KG1 (cell line): ENCODE measurements around the gene DAZ3.
"Not testable (repeated sequence)": the region's sequence is repeated elsewhere in the genome, so short reads cannot be mapped to it uniquely, and the experiment has no call there.

Experiments used
- DNase-seq: peaks from one replicate; lab custom pipeline; 2025; lab: John Stamatoyannopoulos, UW

DAZ3 gene

GRCh38 chrY:24813293-24813692 lies at the start of gene DAZ3:
Gene DAZ3, minus strand, starts transcription at chrY:24813393. Its CDS starts 208 bp downstream, at chrY:24813185.
- not testable (repeated sequence) for DNase-seq

GRCh38 chrY:24833619-24834018 lies 20.4 kb upstream of the DAZ3 start, which contains the start of gene DAZ4:
Gene DAZ4, plus strand, starts transcription at chrY:24833919. Its CDS starts 208 bp downstream, at chrY:24834127.
- not testable (repeated sequence) for DNase-seq

DNA sequence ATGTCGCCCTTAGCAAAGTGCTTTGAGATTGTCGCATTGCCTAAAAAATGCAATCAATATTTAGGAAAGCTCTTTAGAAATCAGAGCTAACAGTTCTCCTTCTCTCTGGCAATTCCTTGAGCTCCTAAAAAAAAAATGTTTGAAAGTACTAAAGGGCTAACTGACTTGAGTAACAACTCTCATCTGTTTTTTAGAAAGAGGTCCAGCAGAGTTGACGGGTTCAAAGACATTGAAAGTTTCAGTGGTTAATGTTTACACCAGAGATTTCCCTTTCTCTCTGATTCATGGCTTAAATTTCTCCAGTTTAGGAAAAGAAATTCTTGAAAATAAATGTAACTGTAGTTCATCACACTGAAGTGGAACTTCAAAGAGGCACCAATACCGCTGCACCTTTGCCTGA lies 11.9 kb upstream of the DAZ3 start:
- not testable (repeated sequence) for DNase-seq

- DNase-seq = not testable (repeated sequence)
Measured at GRCh38 chrY:24824184-24824879, 11.1 kb upstream of the DAZ3 start.

DNA sequence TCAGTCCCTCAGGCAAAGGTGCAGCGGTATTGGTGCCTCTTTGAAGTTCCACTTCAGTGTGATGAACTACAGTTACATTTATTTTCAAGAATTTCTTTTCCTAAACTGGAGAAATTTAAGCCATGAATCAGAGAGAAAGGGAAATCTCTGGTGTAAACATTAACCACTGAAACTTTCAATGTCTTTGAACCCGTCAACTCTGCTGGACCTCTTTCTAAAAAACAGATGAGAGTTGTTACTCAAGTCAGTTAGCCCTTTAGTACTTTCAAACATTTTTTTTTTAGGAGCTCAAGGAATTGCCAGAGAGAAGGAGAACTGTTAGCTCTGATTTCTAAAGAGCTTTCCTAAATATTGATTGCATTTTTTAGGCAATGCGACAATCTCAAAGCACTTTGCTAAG lies 8.6 kb upstream of the DAZ3 start:
- not testable (repeated sequence) for DNase-seq
